NCI-H2196 (cell line): Measurements from ENCODE around the gene ZSCAN2.

Experiments used
- DNase-seq: peaks from one replicate; lab custom pipeline; 2025; ENCODE audit not compliant: unreplicated experiment; lab: John Stamatoyannopoulos, UW

ZSCAN2 gene

DNA sequence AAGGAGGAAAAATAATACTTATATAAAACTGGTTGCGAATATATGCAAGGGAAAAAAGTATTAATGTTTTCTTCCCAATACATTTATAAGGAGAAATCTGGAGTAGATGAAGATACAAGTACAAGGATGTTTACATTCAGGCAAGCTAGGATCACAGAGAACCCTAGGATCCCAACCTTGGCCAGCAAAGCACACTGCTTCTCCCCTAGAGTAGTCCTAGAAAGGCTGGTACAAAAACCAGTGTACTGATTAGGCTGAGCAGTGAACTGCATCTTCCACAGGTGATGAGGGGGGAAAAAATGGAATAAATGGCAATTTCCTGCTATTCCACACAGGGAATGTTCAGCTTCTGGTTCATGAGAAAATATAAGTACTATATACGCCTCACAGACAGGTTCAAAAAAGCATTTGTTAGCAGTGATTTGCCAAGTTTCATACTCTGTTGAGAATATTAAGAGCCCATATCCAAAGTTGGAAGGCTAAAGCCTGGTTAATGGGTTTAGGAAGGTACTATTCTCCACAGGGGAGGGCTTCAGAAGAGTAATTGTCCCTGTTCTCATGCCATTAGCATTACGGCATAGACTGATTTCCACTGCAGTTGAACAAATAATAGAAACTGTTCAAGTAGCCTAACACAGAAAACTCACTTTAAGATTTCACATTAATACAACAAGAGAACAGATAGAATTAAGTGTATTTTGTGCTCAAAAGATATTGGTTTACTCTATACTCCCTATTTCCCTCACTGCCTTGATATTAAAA is 67.6 kb downstream of the ZSCAN2 start:
- DNase-seq: no peak

DNA sequence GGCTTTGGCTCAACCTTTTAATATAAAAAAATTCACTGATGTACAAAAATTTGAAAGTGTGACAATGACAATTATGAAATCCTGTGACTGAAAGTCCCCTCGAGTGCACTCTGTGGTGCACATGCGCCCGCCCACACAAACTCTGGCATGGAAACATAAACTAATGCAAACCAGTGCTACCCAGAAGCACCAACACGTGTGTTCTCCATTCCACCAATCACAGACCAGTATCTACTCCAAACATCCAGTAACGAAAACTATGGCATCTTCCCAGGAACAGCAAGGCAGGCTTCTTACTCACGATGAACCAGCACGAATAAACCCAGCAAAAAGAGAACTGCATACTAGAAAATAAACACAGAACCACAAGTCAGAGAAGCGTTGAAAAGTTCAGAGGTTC is 68.9 kb downstream of the ZSCAN2 start:
- no peak for DNase-seq

DNA sequence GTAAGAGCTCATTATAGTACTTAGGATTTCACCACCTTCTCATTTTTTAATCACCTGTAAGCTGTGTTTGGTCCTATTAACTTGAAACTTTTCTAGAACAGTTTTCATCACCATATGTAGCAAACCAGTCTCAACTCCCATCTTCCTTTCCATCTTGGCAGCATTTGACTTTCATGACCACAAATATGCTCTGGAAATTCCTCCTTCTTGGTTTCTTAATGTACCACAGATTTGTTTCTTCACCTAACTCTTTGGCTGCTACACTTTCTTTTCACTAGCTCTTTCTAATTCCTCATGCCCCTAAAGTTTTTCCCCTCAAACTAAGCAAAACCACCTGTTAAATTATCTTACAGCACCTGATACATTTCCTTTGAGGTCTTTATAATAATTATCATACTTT is 70.4 kb downstream of the ZSCAN2 start:
- no peak for DNase-seq
